PC-3 (cell line): ENCODE data around the gene EFCAB14. TPM values are rescaled to one million over a fixed set of nuclear protein-coding genes. Genes with fewer than 3 reads are reported as not detected.
"Not testable (repeated sequence)": the region's sequence is repeated elsewhere in the genome, so short reads cannot be mapped to it uniquely, and the experiment has no call there.

Experiments
- ATAC-seq: fragments of 200-7000 bp; cut with Tn5 transposase; 2 replicates; pipeline ENCODE4 v1.9.1; 2020; ENCODE audit warnings: mild to moderate bottlenecking, moderate library complexity
- BruUV-seq: library from RNA; stranded (reverse); fragments of 400-500 nt; replicated peaks from 2 replicates; lab custom pipeline; 2021; lab: Mats Ljungman, UMichigan
- CTCF ChIA-PET: fragments of 300-600 bp; sonication (Branson Sonifier 250); formaldehyde crosslinking; loops from one replicate; lab custom pipeline; 2022; ENCODE audit warnings: antibody characterized with exemption; lab: Charles Lee
- POLR2A ChIA-PET: fragments of 300-600 bp; sonication (Branson Sonifier 250); formaldehyde crosslinking; loops from one replicate; lab custom pipeline; 2022; ENCODE audit warnings: antibody characterized with exemption; ENCODE audit not compliant: unreplicated experiment; lab: Charles Lee
- DNase-seq: peaks from one replicate; pipeline ENCODE4 v3.0.0-alpha.2; 2015
- H2AFZ ChIP-seq: fragments of 300-600 bp; sonication (generic); 2 replicates; pipeline ENCODE4 v1.6.0; 2016; ENCODE audit warnings: antibody characterized with exemption, low read length
- H3F3A ChIP-seq: fragments of 300-600 bp; sonication (generic); one replicate; pipeline ENCODE4 v1.6.0; 2017; ENCODE audit warnings: antibody characterized with exemption, low read length, control low read depth, mild to moderate bottlenecking; ENCODE audit not compliant: unreplicated experiment
- H3K27ac ChIP-seq: fragments of 300-600 bp; sonication (generic); 2 replicates; pipeline ENCODE4 v1.5.1; 2016; ENCODE audit warnings: mild to moderate bottlenecking, low read length
- H3K27me3 ChIP-seq: fragments of 300-600 bp; sonication (generic); 2 replicates; pipeline ENCODE4 v1.6.1; 2016; ENCODE audit warnings: low read length, mixed read lengths
- H3K36me3 ChIP-seq: fragments of 300-600 bp; sonication (generic); 2 replicates; pipeline ENCODE4 v1.6.1; 2016; ENCODE audit warnings: low read depth, mixed run types, low read length, mixed read lengths
- H3K4me1 ChIP-seq: fragments of 300-600 bp; sonication (generic); 2 replicates; pipeline ENCODE4 v1.5.1; 2016; ENCODE audit warnings: low read length; ENCODE audit not compliant: insufficient read depth
- H3K4me2 ChIP-seq: fragments of 300-600 bp; sonication (generic); 2 replicates; pipeline ENCODE4 v1.6.0; 2016; ENCODE audit warnings: low read length
- H3K4me3 ChIP-seq: fragments of 300-600 bp; sonication (generic); 2 replicates; pipeline ENCODE4 v1.5.1; 2016; ENCODE audit warnings: mild to moderate bottlenecking, low read length, mixed read lengths
- H3K79me2 ChIP-seq: fragments of 300-600 bp; sonication (generic); 2 replicates; pipeline ENCODE4 v1.6.1; 2017; ENCODE audit warnings: low read length, mixed read lengths
- H3K9ac ChIP-seq: fragments of 300-600 bp; sonication (generic); 2 replicates; pipeline ENCODE4 v1.6.0; 2016; ENCODE audit warnings: mild to moderate bottlenecking, low read length
- H3K9me2 ChIP-seq: fragments of 300-600 bp; sonication (generic); replicated peaks from 2 replicates; pipeline ENCODE4 v1.6.1; 2016; ENCODE audit warnings: mixed run types, low read length, mixed read lengths
- H3K9me3 ChIP-seq: fragments of 300-600 bp; sonication (generic); 2 replicates; pipeline ENCODE4 v1.6.1; 2016; ENCODE audit warnings: low read length, mixed read lengths
- H4K20me1 ChIP-seq: fragments of 300-600 bp; sonication (generic); 2 replicates; pipeline ENCODE4 v1.6.1; 2016; ENCODE audit warnings: low read length, mixed read lengths
- EZH2 ChIP-seq: fragments of 300-600 bp; sonication (generic); IDR thresholded peaks from one replicate; pipeline ENCODE4 v1.6.1; 2017; ENCODE audit warnings: antibody characterized with exemption, mild to moderate bottlenecking, low read length; ENCODE audit not compliant: unreplicated experiment
- EZH2phosphoT487 ChIP-seq: fragments of 300-600 bp; sonication (generic); IDR thresholded peaks from 2 replicates; pipeline ENCODE4 v1.6.1; 2018; ENCODE audit warnings: mild to moderate bottlenecking, antibody characterized with exemption, low read length, borderline replicate concordance
- intact Hi-C: fragments of 100-400 bp; cut with micrococcal nuclease; formaldehyde crosslinking; loops from 2 replicates; pipeline ENCODE4 v1.9.0; 2023
- total RNA-seq: library from RNA; depleted of rRNA; stranded (reverse); fragments of >200 nt; gene quantifications from 2 replicates; pipeline ENCODE4 v1.2.3, GENCODE V29; 2014
- TF ChIP-seq, protein P1 (sequence below): fragments of 300-600 bp; sonication (generic); conservative IDR thresholded peaks from 2 replicates; pipeline ENCODE4 v1.5.1; 2017; ENCODE audit warnings: antibody characterized with exemption, low read depth, mild to moderate bottlenecking, low read length

The EFCAB14 gene
- total RNA-seq, 1 experiment from 2014 or later = 45.7 TPM

DNA sequence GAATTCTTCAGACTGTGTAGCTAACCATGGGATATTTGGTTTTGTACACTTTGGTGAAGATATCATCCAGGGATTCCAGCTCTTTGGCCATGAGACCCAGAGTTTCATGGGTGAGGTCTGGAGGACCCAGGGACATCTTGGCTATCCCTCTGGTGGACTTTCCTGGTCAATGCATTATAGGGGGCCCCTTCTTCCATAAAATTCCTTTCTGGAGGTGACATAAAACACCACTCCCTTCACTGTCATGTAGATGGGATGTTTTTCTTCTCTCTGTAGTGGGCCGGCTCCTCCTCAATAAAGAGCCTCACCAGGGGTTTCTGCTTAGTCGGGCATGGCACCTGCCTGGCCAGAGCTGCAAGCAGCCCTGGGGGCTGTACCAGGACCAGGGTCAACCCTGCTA is 52.9 kb downstream of the EFCAB14 start:
- ChIA-PET POLR2A (no interaction called here), CTCF (no interaction called here)
- Histone ChIP-seq H2AFZ (no peak overlapping the region), H3K27me3 (no peaks in the 10 kb centered on the region), H4K20me1 (no peaks in the 10 kb centered on the region), H3K79me2 (peaks cover 26% of the 10 kb centered on the region), H3K27ac (no peak overlapping the region), H3K4me1 (peaks cover 10% of the 10 kb centered on the region), H3K4me3 (no peak overlapping the region), H3K9me2 (no peaks in the 10 kb centered on the region), H3K9me3 (no peaks in the 10 kb centered on the region), H3K4me2 (peak overlapping the region; percentile 92; the same call in 1 of the 2 replicates), H3K9ac (no peak overlapping the region), H3F3A (no peaks in the 10 kb centered on the region), H3K36me3 (peaks cover 20% of the 10 kb centered on the region)
- BruUV-seq = no TSS peak
- ATAC-seq (no peak), DNase-seq (no peak)
- intact Hi-C loops = no loop called here
- no peak for TF ChIP-seq EZH2
- TF ChIP-seq, protein P1, sequence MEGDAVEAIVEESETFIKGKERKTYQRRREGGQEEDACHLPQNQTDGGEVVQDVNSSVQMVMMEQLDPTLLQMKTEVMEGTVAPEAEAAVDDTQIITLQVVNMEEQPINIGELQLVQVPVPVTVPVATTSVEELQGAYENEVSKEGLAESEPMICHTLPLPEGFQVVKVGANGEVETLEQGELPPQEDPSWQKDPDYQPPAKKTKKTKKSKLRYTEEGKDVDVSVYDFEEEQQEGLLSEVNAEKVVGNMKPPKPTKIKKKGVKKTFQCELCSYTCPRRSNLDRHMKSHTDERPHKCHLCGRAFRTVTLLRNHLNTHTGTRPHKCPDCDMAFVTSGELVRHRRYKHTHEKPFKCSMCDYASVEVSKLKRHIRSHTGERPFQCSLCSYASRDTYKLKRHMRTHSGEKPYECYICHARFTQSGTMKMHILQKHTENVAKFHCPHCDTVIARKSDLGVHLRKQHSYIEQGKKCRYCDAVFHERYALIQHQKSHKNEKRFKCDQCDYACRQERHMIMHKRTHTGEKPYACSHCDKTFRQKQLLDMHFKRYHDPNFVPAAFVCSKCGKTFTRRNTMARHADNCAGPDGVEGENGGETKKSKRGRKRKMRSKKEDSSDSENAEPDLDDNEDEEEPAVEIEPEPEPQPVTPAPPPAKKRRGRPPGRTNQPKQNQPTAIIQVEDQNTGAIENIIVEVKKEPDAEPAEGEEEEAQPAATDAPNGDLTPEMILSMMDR = no peak
- no peak for TF ChIP-seq EZH2phosphoT487

DNA sequence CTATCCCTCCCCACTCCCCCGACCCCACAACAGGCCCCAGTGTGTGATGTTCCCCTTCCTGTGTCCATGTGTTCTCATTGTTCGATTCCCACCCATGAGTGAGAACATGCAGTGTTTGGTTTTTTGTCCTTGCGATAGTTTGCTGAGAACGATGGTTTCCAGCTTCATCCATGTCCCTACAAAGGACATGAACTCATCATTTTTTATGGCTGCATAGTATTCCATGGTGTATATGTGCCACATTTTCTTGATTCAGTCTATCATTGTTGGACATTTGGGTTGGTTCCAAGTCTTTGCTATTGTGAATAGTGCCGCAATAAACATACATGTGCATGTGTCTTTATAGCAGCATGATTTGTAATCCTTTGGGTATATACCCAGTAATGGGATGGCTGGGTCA is 56.0 kb downstream of the EFCAB14 start:
- ATAC-seq, H3K9me3 ChIP-seq, H3K27me3 ChIP-seq, H3K4me3 ChIP-seq, DNase-seq, H2AFZ ChIP-seq, H3K9ac ChIP-seq, POLR2A ChIA-PET, H3K4me1 ChIP-seq, H3K4me2 ChIP-seq, BruUV-seq, H4K20me1 ChIP-seq, H3K9me2 ChIP-seq, H3F3A ChIP-seq, H3K27ac ChIP-seq: not testable (repeated sequence)
- CTCF ChIA-PET = interaction anchor here (0.6 kb wide), 1 partner anchor 59 kb away, joined by 8 read pairs; the partner anchor contains the start of gene MKNK1
- Histone ChIP-seq H3K79me2 (peaks cover 26% of the 10 kb centered on the region), H3K36me3 (peaks cover 21% of the 10 kb centered on the region)
- intact Hi-C loops = loop anchor here (2.0 kb wide), 1 partner anchor 56 kb away; the partner anchor contains the start of gene EFCAB14

DNA sequence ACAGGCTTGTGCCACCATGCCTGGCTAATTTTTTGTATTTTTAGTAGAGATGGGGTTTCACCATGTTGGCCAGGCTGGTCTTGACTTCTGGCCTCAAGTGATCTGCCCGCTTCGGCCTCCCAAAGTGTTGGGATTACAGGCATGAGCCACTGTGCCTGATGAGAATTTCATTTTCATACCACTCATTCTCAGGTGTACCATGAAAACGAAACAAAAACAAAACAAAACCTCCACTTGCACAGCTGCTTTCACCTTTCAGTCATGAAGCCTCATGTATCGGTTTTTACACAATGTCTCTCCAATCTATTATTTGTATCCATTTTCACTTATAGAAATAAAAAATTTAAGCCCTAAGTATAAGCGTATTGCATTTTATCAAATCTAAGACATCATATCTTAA is 58.8 kb downstream of the EFCAB14 start:
- H3K9me2 ChIP-seq, DNase-seq, ATAC-seq, H2AFZ ChIP-seq, BruUV-seq, H3K27ac ChIP-seq, H3K9me3 ChIP-seq, H3K4me2 ChIP-seq, POLR2A ChIA-PET, H3K79me2 ChIP-seq, H3K4me3 ChIP-seq, intact Hi-C loops, H3F3A ChIP-seq, H3K4me1 ChIP-seq, H4K20me1 ChIP-seq, H3K9ac ChIP-seq, H3K27me3 ChIP-seq: not testable (repeated sequence)
- CTCF ChIA-PET = interaction anchor here (0.6 kb wide), 1 partner anchor 56 kb away, joined by 3 read pairs; the partner anchor contains the start of gene MKNK1
- H3K36me3 ChIP-seq = peaks cover 39% of the 10 kb centered on the region
